ENCODE results near the gene ATG2B. TPM values are rescaled to one million over a fixed set of nuclear protein-coding genes. Genes with fewer than 3 reads are reported as not detected.
A peak's percentile ranks its signal among the peaks of the same experiment; 100 is the strongest.
"Not testable (repeated sequence)": the region's sequence is repeated elsewhere in the genome, so short reads cannot be mapped to it uniquely, and the experiment has no call there.

Gene ATG2B
- total and polyA plus RNA-seq, 5 donors from 2014 or later, result 2.0 to 40.0 (median 2.3) TPM

- no peaks in the 10 kb centered on the region for H3K36me3 ChIP-seq (ENCODE audit: control insufficient read depth, insufficient read depth, low read length)
- Mint-ChIP-seq H3K4me1 (peaks cover 33 to 69% (median 56%) of the 10 kb centered on the region in 4 donors), H3K27me3 (no peaks in the 10 kb centered on the region), H3K4me3 (peak overlapping the region in 3 of 4 donors; percentile 17 to 23 (median 21)), H3K9me3 (peaks cover 0 to 2% (median 0%) of the 10 kb centered on the region in 7 donors), H3K27ac (peak overlapping the region in 2 of 3 donors; percentile 0 to 7), H3K36me3 (peaks cover 20% of the 10 kb centered on the region)
- peaks cover 23% of the 10 kb centered on the region for H3K4me1 ChIP-seq (ENCODE audit: control insufficient read depth, insufficient read depth, low read length, poor library complexity, severe bottlenecking)
- H3K9me3 ChIP-seq (ENCODE audit: control insufficient read depth in 2 of 2, low read length in 2 of 2), result no peaks in the 10 kb centered on the region
- H3K4me3 ChIP-seq (ENCODE audit: low read depth, low read length), result no peak overlapping the region
- H3K27ac ChIP-seq (ENCODE audit: insufficient read depth, low read length, poor library complexity, severe bottlenecking), result no peak overlapping the region
- no peaks in the 10 kb centered on the region for H3K27me3 ChIP-seq (ENCODE audit: control insufficient read depth, insufficient read depth, low read length)
- no peak for ATAC-seq (ENCODE audit: low read depth in 2 of 2)
- DNase-seq, result no peak
Observed at GRCh38 chr14:96357216-96357615, 5.9 kb downstream of the ATG2B start.

GRCh38 chr14:96354246-96354645, 8.9 kb downstream of the ATG2B start:
- H3K4me3 ChIP-seq (ENCODE audit: low read depth, low read length), result no peak overlapping the region
- H3K9me3 Mint-ChIP-seq, result peaks cover 0 to 2% (median 0%) of the 10 kb centered on the region in 7 donors
- no peaks in the 10 kb centered on the region for H3K4me1 ChIP-seq (ENCODE audit: control insufficient read depth, insufficient read depth, low read length, poor library complexity, severe bottlenecking)
- no peaks in the 10 kb centered on the region for H3K27me3 ChIP-seq (ENCODE audit: control insufficient read depth, insufficient read depth, low read length)
- DNase-seq (no peak), ATAC-seq (ENCODE audit: low read depth in 2 of 2) (no peak)
- no peak overlapping the region for H3K4me3 Mint-ChIP-seq
- no peak overlapping the region for H3K27ac Mint-ChIP-seq
- H3K36me3 ChIP-seq (ENCODE audit: control insufficient read depth, insufficient read depth, low read length), result no peaks in the 10 kb centered on the region
- H3K27ac ChIP-seq (ENCODE audit: insufficient read depth, low read length, poor library complexity, severe bottlenecking), result no peak overlapping the region
- H3K9me3 ChIP-seq (ENCODE audit: control insufficient read depth in 2 of 2, low read length in 2 of 2), result no peaks in the 10 kb centered on the region
- H3K4me1 Mint-ChIP-seq, result peaks cover 21 to 58% (median 39%) of the 10 kb centered on the region in 4 donors
- H3K27me3 Mint-ChIP-seq, result no peaks in the 10 kb centered on the region
- H3K36me3 Mint-ChIP-seq, result peaks cover 20% of the 10 kb centered on the region

- Histone ChIP-seq H3K9me3 (ENCODE audit: control insufficient read depth in 2 of 2, low read length in 2 of 2) (no peaks in the 10 kb centered on the region), H3K27me3 (ENCODE audit: control insufficient read depth, insufficient read depth, low read length) (no peaks in the 10 kb centered on the region), H3K4me1 (ENCODE audit: control insufficient read depth, insufficient read depth, low read length, poor library complexity, severe bottlenecking) (no peaks in the 10 kb centered on the region), H3K36me3 (ENCODE audit: control insufficient read depth, insufficient read depth, low read length) (no peaks in the 10 kb centered on the region), H3K27ac (ENCODE audit: insufficient read depth, low read length, poor library complexity, severe bottlenecking) (no peak overlapping the region), H3K4me3 (ENCODE audit: low read depth, low read length) (no peak overlapping the region)
- Mint-ChIP-seq H3K36me3 (peaks cover 14% of the 10 kb centered on the region), H3K9me3 (peaks cover 0 to 5% (median 0%) of the 10 kb centered on the region in 7 donors), H3K27ac (no peak overlapping the region), H3K4me1 (peaks cover 32 to 59% (median 43%) of the 10 kb centered on the region in 4 donors), H3K4me3 (no peak overlapping the region), H3K27me3 (no peaks in the 10 kb centered on the region)
- ATAC-seq (ENCODE audit: low read depth in 2 of 2), result no peak
- no peak for DNase-seq
Observed at GRCh38 chr14:96352708-96353107, 10.4 kb downstream of the ATG2B start.

GRCh38 chr14:96351986-96352385, 11.2 kb downstream of the ATG2B start:
- H3K36me3 Mint-ChIP-seq, result peaks cover 11% of the 10 kb centered on the region
- DNase-seq (no peak), ATAC-seq (ENCODE audit: low read depth in 2 of 2) (no peak)
- no peaks in the 10 kb centered on the region for H3K27me3 Mint-ChIP-seq
- no peak overlapping the region for H3K4me3 Mint-ChIP-seq
- H3K36me3 ChIP-seq (ENCODE audit: control insufficient read depth, insufficient read depth, low read length), result no peaks in the 10 kb centered on the region
- peaks cover 26 to 59% (median 41%) of the 10 kb centered on the region in 4 donors for H3K4me1 Mint-ChIP-seq
- no peak overlapping the region for H3K27ac Mint-ChIP-seq
- no peaks in the 10 kb centered on the region for H3K27me3 ChIP-seq (ENCODE audit: control insufficient read depth, insufficient read depth, low read length)
- no peak overlapping the region for H3K27ac ChIP-seq (ENCODE audit: insufficient read depth, low read length, poor library complexity, severe bottlenecking)
- H3K9me3 Mint-ChIP-seq, result peaks cover 0 to 6% (median 0%) of the 10 kb centered on the region in 7 donors
- no peaks in the 10 kb centered on the region for H3K9me3 ChIP-seq (ENCODE audit: control insufficient read depth in 2 of 2, low read length in 2 of 2)
- H3K4me3 ChIP-seq (ENCODE audit: low read depth, low read length), result no peak overlapping the region
- H3K4me1 ChIP-seq (ENCODE audit: control insufficient read depth, insufficient read depth, low read length, poor library complexity, severe bottlenecking), result no peaks in the 10 kb centered on the region

- H3K9me3 ChIP-seq (ENCODE audit: control insufficient read depth in 2 of 2, low read length in 2 of 2), result no peaks in the 10 kb centered on the region
- Mint-ChIP-seq H3K4me1 (peaks cover 30 to 45% (median 33%) of the 10 kb centered on the region in 4 donors), H3K4me3 (no peak overlapping the region), H3K27ac (peak overlapping the region in 2 of 3 donors; percentile 2 to 92), H3K9me3 (peaks cover 0 to 6% (median 0%) of the 10 kb centered on the region in 7 donors), H3K27me3 (no peaks in the 10 kb centered on the region), H3K36me3 (peaks cover 18% of the 10 kb centered on the region)
- ATAC-seq (ENCODE audit: low read depth in 2 of 2), result no peak
- H3K36me3 ChIP-seq (ENCODE audit: control insufficient read depth, insufficient read depth, low read length), result peaks cover 6% of the 10 kb centered on the region
- H3K27ac ChIP-seq (ENCODE audit: insufficient read depth, low read length, poor library complexity, severe bottlenecking), result no peak overlapping the region
- H3K4me1 ChIP-seq (ENCODE audit: control insufficient read depth, insufficient read depth, low read length, poor library complexity, severe bottlenecking), result no peaks in the 10 kb centered on the region
- no peaks in the 10 kb centered on the region for H3K27me3 ChIP-seq (ENCODE audit: control insufficient read depth, insufficient read depth, low read length)
- no peak overlapping the region for H3K4me3 ChIP-seq (ENCODE audit: low read depth, low read length)
- DNase-seq, result peak in 1 of 3 donors; percentile 16
Observed at GRCh38 chr14:96349286-96350075, 13.7 kb downstream of the ATG2B start.

- not testable (repeated sequence) for H3K27ac ChIP-seq (ENCODE audit: insufficient read depth, low read length, poor library complexity, severe bottlenecking); H3K4me1 ChIP-seq (ENCODE audit: control insufficient read depth, insufficient read depth, low read length, poor library complexity, severe bottlenecking); H3K27me3 Mint-ChIP-seq; H3K27me3 ChIP-seq (ENCODE audit: control insufficient read depth, insufficient read depth, low read length); H3K4me3 Mint-ChIP-seq; ATAC-seq (ENCODE audit: low read depth in 2 of 2); H3K9me3 Mint-ChIP-seq; H3K4me3 ChIP-seq (ENCODE audit: low read depth, low read length); DNase-seq; H3K36me3 ChIP-seq (ENCODE audit: control insufficient read depth, insufficient read depth, low read length); H3K9me3 ChIP-seq (ENCODE audit: control insufficient read depth in 2 of 2, low read length in 2 of 2)
- Mint-ChIP-seq H3K4me1 (peaks cover 28 to 41% (median 30%) of the 10 kb centered on the region in 4 donors), H3K36me3 (peaks cover 15% of the 10 kb centered on the region), H3K27ac (peak overlapping the region in 1 of 3 donors; percentile 74)
Observed at GRCh38 chr14:96347957-96348356, 15.2 kb downstream of the ATG2B start.

GRCh38 chr14:96345669-96346068, 17.5 kb downstream of the ATG2B start:
- Histone ChIP-seq H3K4me1 (ENCODE audit: control insufficient read depth, insufficient read depth, low read length, poor library complexity, severe bottlenecking) (no peaks in the 10 kb centered on the region), H3K9me3 (ENCODE audit: control insufficient read depth in 2 of 2, low read length in 2 of 2) (no peaks in the 10 kb centered on the region), H3K27me3 (ENCODE audit: control insufficient read depth, insufficient read depth, low read length) (no peaks in the 10 kb centered on the region), H3K4me3 (ENCODE audit: low read depth, low read length) (no peak overlapping the region), H3K27ac (ENCODE audit: insufficient read depth, low read length, poor library complexity, severe bottlenecking) (no peak overlapping the region), H3K36me3 (ENCODE audit: control insufficient read depth, insufficient read depth, low read length) (peaks cover 18% of the 10 kb centered on the region)
- Mint-ChIP-seq H3K4me3 (no peak overlapping the region), H3K27ac (no peak overlapping the region), H3K36me3 (peaks cover 19% of the 10 kb centered on the region), H3K27me3 (no peaks in the 10 kb centered on the region), H3K4me1 (peaks cover 25 to 36% (median 30%) of the 10 kb centered on the region in 4 donors), H3K9me3 (peaks cover 0 to 6% (median 0%) of the 10 kb centered on the region in 7 donors)
- ATAC-seq (ENCODE audit: low read depth in 2 of 2), result no peak
- no peak for DNase-seq

GRCh38 chr14:96341323-96341722, 21.8 kb downstream of the ATG2B start:
- DNase-seq, result no peak
- Histone ChIP-seq H3K27ac (ENCODE audit: insufficient read depth, low read length, poor library complexity, severe bottlenecking) (no peak overlapping the region), H3K4me1 (ENCODE audit: control insufficient read depth, insufficient read depth, low read length, poor library complexity, severe bottlenecking) (no peaks in the 10 kb centered on the region), H3K36me3 (ENCODE audit: control insufficient read depth, insufficient read depth, low read length) (peaks cover 47% of the 10 kb centered on the region), H3K9me3 (ENCODE audit: control insufficient read depth in 2 of 2, low read length in 2 of 2) (no peaks in the 10 kb centered on the region), H3K4me3 (ENCODE audit: low read depth, low read length) (no peak overlapping the region), H3K27me3 (ENCODE audit: control insufficient read depth, insufficient read depth, low read length) (no peaks in the 10 kb centered on the region)
- Mint-ChIP-seq H3K4me3 (no peak overlapping the region), H3K4me1 (peaks cover 0 to 11% (median 7%) of the 10 kb centered on the region in 4 donors), H3K27me3 (no peaks in the 10 kb centered on the region), H3K27ac (no peak overlapping the region), H3K9me3 (no peaks in the 10 kb centered on the region), H3K36me3 (peaks cover 35% of the 10 kb centered on the region)
- ATAC-seq (ENCODE audit: low read depth in 2 of 2), result no peak
